DND-41 (cell line): ENCODE data around the gene ARL6.
A peak's percentile ranks its signal among the peaks of the same experiment; 100 is the strongest.

Experiments used
- ATAC-seq: fragments of 200-7000 bp; cut with Tn5 transposase; 3 replicates; pipeline ENCODE4 v1.9.1; 2021; ENCODE audit warnings: low read depth; ENCODE audit not compliant: insufficient read depth
- DNase-seq: peaks from one replicate; pipeline ENCODE4 v3.0.0-alpha.2; 2020
- H2AFZ ChIP-seq: 2 replicates; pipeline ENCODE4 v1.6.0; 2012; ENCODE audit warnings: low read depth, low read length
- H3K27ac ChIP-seq: 2 replicates; pipeline ENCODE4 v1.5.1; 2012; ENCODE audit warnings: low read length, inconsistent platforms
- H3K27me3 ChIP-seq: fragments of 200-600 bp; sonication (generic); 2 replicates; pipeline ENCODE4 v1.6.0; 2012; ENCODE audit warnings: low read length, mild to moderate bottlenecking, inconsistent platforms; ENCODE audit not compliant: insufficient read depth, poor library complexity
- H3K36me3 ChIP-seq: 2 replicates; pipeline ENCODE4 v1.5.1; 2012; ENCODE audit warnings: low read length, inconsistent platforms; ENCODE audit not compliant: insufficient read depth
- H3K4me1 ChIP-seq: 2 replicates; pipeline ENCODE4 v1.5.1; 2012; ENCODE audit warnings: mild to moderate bottlenecking, low read length; ENCODE audit not compliant: insufficient read depth
- H3K4me2 ChIP-seq: 2 replicates; pipeline ENCODE4 v1.6.0; 2012; ENCODE audit warnings: mild to moderate bottlenecking, moderate library complexity, low read length, inconsistent platforms; ENCODE audit not compliant: insufficient read depth
- H3K4me3 ChIP-seq, 2 experiments: fragments of 200-600 bp in 1 of 2; shearing (Covaris generic) in 1 of 2; 2 replicates each; pipeline ENCODE4 v1.5.1; 2012 to 2016; ENCODE audit warnings: inconsistent platforms in 2 of 2, low read length in 2 of 2, mild to moderate bottlenecking in 2 of 2, low read depth in 1 of 2, moderate library complexity in 1 of 2
- H3K79me2 ChIP-seq: 2 replicates; pipeline ENCODE4 v1.6.0; 2012; ENCODE audit warnings: low read length, inconsistent platforms; ENCODE audit not compliant: insufficient read depth
- H3K9ac ChIP-seq: 2 replicates; pipeline ENCODE4 v1.6.0; 2012; ENCODE audit warnings: low read depth, mild to moderate bottlenecking, inconsistent platforms, low read length, moderate library complexity
- H3K9me3 ChIP-seq: 2 replicates; pipeline ENCODE4 v1.5.1; 2012; ENCODE audit warnings: low read length, moderate library complexity, mild to moderate bottlenecking, inconsistent platforms; ENCODE audit not compliant: insufficient read depth, severe bottlenecking
- H4K20me1 ChIP-seq: 2 replicates; pipeline ENCODE4 v1.6.0; 2012; ENCODE audit warnings: low read length; ENCODE audit not compliant: insufficient read depth
- EZH2 ChIP-seq: IDR thresholded peaks from 3 replicates; pipeline ENCODE4 v1.6.1; 2012; ENCODE audit warnings: borderline replicate concordance, low read depth, mild to moderate bottlenecking, moderate library complexity, low read length, inconsistent platforms; ENCODE audit not compliant: severe bottlenecking
- TF ChIP-seq, protein P1 (sequence below): IDR thresholded peaks from 2 replicates; pipeline ENCODE4 v1.5.1; 2012; ENCODE audit warnings: borderline replicate concordance, low read length, moderate library complexity, mild to moderate bottlenecking; ENCODE audit not compliant: poor library complexity, severe bottlenecking; ENCODE audit errors: extremely low read depth

ARL6 gene

DNA sequence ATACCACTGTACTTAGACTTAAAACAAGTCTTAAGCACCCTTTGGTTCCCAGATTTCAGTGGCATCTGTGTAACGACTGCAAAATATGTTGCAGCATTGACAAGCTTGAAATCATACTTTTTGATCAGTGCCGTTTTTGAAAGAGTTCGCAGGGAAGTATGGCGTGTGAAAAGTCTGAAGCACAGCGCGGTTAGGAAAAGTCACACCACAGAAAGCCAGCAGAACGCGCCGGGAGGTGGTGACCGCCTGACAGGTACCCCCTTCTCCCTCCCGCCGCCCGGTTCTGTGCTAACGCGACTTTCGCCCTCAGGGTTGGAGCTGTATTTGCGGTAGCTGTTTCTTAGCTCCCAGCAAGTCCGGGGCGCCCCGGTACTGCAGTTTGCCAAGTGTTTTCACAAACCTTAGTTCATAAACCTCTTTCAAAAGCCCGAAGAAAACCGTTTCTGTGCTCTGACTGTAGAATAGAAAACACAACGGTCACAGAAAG, 56.8 kb downstream of the ARL6 start:
- peak overlapping the region; percentile 95 for H3K4me2 ChIP-seq
- no peaks in the 10 kb centered on the region for H3K36me3 ChIP-seq
- peak overlapping the region; percentile 79 for H2AFZ ChIP-seq
- H3K9ac ChIP-seq, result peak overlapping the region; percentile 89
- no peaks in the 10 kb centered on the region for H4K20me1 ChIP-seq
- H3K4me1 ChIP-seq, result peaks cover 34% of the 10 kb centered on the region
- peak overlapping the region; percentile 64 to 83 for H3K4me3 ChIP-seq
- no peak for DNase-seq
- H3K79me2 ChIP-seq, result peaks cover 6% of the 10 kb centered on the region
- H3K27ac ChIP-seq, result peak overlapping the region; percentile 72
- ATAC-seq, result peak; percentile 59
- TF ChIP-seq EZH2, result no peak
- TF ChIP-seq, protein P1, sequence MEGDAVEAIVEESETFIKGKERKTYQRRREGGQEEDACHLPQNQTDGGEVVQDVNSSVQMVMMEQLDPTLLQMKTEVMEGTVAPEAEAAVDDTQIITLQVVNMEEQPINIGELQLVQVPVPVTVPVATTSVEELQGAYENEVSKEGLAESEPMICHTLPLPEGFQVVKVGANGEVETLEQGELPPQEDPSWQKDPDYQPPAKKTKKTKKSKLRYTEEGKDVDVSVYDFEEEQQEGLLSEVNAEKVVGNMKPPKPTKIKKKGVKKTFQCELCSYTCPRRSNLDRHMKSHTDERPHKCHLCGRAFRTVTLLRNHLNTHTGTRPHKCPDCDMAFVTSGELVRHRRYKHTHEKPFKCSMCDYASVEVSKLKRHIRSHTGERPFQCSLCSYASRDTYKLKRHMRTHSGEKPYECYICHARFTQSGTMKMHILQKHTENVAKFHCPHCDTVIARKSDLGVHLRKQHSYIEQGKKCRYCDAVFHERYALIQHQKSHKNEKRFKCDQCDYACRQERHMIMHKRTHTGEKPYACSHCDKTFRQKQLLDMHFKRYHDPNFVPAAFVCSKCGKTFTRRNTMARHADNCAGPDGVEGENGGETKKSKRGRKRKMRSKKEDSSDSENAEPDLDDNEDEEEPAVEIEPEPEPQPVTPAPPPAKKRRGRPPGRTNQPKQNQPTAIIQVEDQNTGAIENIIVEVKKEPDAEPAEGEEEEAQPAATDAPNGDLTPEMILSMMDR, result no peak
- H3K27me3 ChIP-seq, result no peaks in the 10 kb centered on the region
- H3K9me3 ChIP-seq, result no peaks in the 10 kb centered on the region

DNA sequence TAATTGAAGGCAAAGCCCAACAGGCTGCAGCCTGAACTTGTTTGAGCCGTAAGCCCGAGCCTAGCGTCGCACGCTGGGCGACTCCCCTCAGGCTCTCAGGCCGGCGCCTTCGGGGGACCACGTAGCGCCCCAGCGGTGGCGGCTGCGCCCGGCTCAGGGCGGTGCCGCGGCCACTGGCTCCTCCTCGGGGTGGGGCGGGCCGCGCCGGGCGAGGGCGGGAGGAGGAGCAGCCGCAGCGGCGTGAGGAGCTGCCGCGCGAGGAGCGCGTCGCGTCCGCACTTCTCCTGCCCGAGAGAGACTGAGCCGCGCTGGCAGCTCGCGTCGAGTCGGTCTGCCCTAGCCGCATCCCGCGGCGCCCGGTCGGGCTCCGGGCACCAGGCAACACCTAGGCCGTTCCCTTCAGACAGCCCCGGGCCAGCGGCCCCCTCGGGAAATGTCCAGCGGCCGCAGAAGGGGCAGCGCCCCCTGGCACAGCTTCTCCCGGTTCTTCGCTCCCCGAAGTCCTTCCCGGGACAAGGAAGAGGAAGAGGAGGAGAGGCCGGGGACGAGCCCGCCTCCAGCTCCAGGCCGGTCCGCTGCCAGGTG, 57.3 kb downstream of the ARL6 start, which contains the start of gene CRYBG3:
Gene CRYBG3 (plus strand): TSS at position 238 of the 585 bp plus-strand sequence. CDS start 196 bp downstream, at position 434.
- TF ChIP-seq EZH2, result no peak
- TF ChIP-seq, protein P1, result peak; percentile 10
- Histone ChIP-seq H3K27me3 (no peaks in the 10 kb centered on the region), H3K27ac (peak within 1 kb of the TSS; percentile 72), H3K4me2 (peak within 1 kb of the TSS; percentile 95), H2AFZ (peak within 1 kb of the TSS; percentile 79), H3K4me1 (peaks cover 34% of the 10 kb centered on the region), H3K79me2 (peaks cover 6% of the 10 kb centered on the region), H4K20me1 (0 out of 2 replicates have a peak, but pooled peaks cover 2% of the 10 kb centered on the region), H3K9me3 (no peaks in the 10 kb centered on the region), H3K4me3 (peak within 1 kb of the TSS; percentile 64 to 83), H3K9ac (peak within 1 kb of the TSS; percentile 89), H3K36me3 (no peaks in the 10 kb centered on the region)
- ATAC-seq (peak; percentile 97), DNase-seq (peak; percentile 81)

DNA sequence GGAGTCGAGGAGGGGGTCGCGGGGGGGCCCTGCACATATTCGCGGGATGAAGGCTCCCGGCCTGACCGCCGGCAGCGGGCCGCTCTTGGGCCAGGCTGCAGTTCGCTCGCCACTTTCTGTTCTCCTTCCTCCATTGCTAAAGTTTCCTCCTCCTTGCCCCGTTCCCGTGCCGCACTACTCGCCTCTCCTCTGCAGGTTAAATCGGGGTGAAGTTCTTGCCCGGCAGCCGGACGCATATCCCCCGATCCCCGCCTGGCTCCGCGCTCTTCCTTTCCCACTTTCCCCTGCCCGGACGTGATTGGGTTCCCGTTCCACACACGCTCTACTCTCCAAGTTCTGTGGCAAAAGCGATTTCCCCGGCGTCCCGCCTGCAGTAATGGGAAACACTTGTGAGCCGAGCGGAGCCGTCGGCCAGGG, 57.8 kb downstream of the ARL6 start:
- Histone ChIP-seq H3K27me3 (no peaks in the 10 kb centered on the region), H4K20me1 (0 out of 2 replicates have a peak, but pooled peaks cover 2% of the 10 kb centered on the region), H3K4me1 (peaks cover 34% of the 10 kb centered on the region), H2AFZ (peak overlapping the region; percentile 79), H3K27ac (peak overlapping the region; percentile 58; the same call in 1 of the 2 replicates), H3K4me3 (peak overlapping the region; percentile 64 to 83), H3K9me3 (no peaks in the 10 kb centered on the region), H3K79me2 (peaks cover 11% of the 10 kb centered on the region), H3K36me3 (no peaks in the 10 kb centered on the region), H3K4me2 (peak overlapping the region; percentile 95), H3K9ac (peak overlapping the region; percentile 89)
- ATAC-seq, result peak; percentile 18
- DNase-seq, result peak; percentile 27
- no peak for TF ChIP-seq EZH2
- TF ChIP-seq, protein P1, result no peak
